GM18498 (cell line): Measurements from ENCODE around the gene TOMM34.

Experiments
- ATAC-seq: cut with Tn5 transposase; IDR thresholded peaks from one replicate; pipeline ENCODE4 v1.9.1; 2021; ENCODE audit warnings: mild to moderate bottlenecking, moderate library complexity; ENCODE audit not compliant: unreplicated experiment

The TOMM34 gene

GRCh38 chr20:44897133-44897532 lies 63.1 kb downstream of the TOMM34 start:
- ATAC-seq, result no peak

DNA sequence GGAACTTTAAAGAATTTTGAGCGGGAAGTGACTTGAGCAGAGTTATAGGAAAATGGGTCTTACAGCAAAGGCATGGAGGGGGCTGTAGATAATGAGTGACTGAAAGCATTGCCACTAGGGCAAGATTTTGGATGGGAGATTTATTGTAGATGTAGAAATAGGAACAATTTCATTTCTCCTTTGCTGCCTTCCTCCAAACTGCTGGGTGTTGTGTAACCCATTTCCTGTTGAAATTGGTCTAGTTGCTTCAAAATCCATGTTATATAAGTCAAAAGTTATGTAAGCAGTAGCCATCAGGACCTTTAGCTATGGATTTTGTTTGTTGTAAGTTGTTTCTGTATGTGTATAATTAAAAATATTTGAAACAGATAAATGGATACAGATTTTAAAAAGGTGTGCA lies 63.6 kb downstream of the TOMM34 start:
- no peak for ATAC-seq

- no peak for ATAC-seq
These were observed 65.2 kb downstream of the TOMM34 start for GRCh38 chr20:44894959-44895358.
